Measurements from ENCODE around the gene NPAS3. TPM values are rescaled to one million over a fixed set of nuclear protein-coding genes. Genes with fewer than 3 reads are reported as not detected.

Gene NPAS3
- total RNA-seq, 1 donor from 2014 or later, result 0.95 TPM

DNA sequence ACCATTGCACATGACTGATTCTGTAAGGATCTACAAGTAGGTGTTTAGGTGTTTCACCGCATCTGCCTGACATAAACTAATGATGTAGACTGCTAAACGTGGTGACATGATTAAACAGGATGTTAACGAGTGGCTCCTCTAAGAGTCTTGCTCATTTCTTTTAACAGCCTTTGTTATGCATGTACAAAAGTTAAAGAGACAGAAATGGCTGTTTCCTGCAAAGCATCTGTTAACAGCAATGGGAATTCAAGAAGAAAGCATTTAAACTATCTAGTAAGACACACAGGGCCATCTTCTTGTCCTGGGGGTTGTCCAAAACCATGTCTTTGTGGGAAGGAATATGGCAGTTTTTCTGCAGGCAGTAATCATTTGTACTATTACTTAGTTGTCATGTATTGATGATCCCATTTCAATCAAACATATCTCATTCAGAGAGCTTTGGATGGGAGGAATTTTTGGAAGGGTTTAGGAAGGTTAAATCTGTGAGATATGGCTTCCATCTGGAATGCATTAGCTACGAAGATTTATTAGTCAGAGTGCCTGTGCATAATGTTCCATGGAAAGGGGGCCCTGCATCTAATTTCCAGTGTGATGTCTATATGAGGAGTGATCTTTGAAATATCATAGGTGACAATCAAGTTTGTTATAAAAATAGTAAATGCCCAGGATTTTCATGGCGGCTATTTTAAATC is 517.1 kb downstream of the NPAS3 start:
- no peak for ATAC-seq
- no peaks in the 10 kb centered on the region for H3K27me3 ChIP-seq (ENCODE audit: low read depth)
- no peak for DNase-seq

GRCh38 chr14:33457021-33457420 is 518.3 kb downstream of the NPAS3 start:
- H3K36me3 ChIP-seq, result no peaks in the 10 kb centered on the region
- no peaks in the 10 kb centered on the region for H3K27me3 ChIP-seq (ENCODE audit: low read depth)
- no peaks in the 10 kb centered on the region for H3K4me1 ChIP-seq
- no peak for ATAC-seq
- no peaks in the 10 kb centered on the region for H3K9me3 ChIP-seq
- intact Hi-C loops (cut with DNase I), result no loop called here
- TF ChIP-seq CTCF (IDR thresholded peaks at IDR 0.05), result no peak
- no peak overlapping the region for H3K4me3 ChIP-seq
- no peak for DNase-seq
- no peak overlapping the region for H3K27ac ChIP-seq

More for the DNA sequence above, 517.1 kb downstream of the NPAS3 start:
- TF ChIP-seq CTCF (IDR thresholded peaks at IDR 0.05), result no peak
- Histone ChIP-seq H3K27ac (no peak overlapping the region), H3K9me3 (no peaks in the 10 kb centered on the region), H3K4me3 (no peak overlapping the region), H3K36me3 (no peaks in the 10 kb centered on the region), H3K4me1 (no peaks in the 10 kb centered on the region)
- intact Hi-C loops (cut with DNase I), result no loop called here

- Histone ChIP-seq H3K27me3 (ENCODE audit: low read depth) (no peaks in the 10 kb centered on the region), H3K9me3 (no peaks in the 10 kb centered on the region), H3K36me3 (no peaks in the 10 kb centered on the region), H3K4me1 (no peaks in the 10 kb centered on the region), H3K27ac (no peak overlapping the region), H3K4me3 (no peak overlapping the region)
- TF ChIP-seq CTCF (IDR thresholded peaks at IDR 0.05), result no peak
- intact Hi-C loops (cut with DNase I), result no loop called here
- ATAC-seq, result no peak
- DNase-seq, result no peak
Measured at GRCh38 chr14:33457617-33458016, 518.9 kb downstream of the NPAS3 start.

- no peak for TF ChIP-seq CTCF (IDR thresholded peaks at IDR 0.05)
- intact Hi-C loops (cut with DNase I), result no loop called here
- Histone ChIP-seq H3K27ac (no peak overlapping the region), H3K9me3 (no peaks in the 10 kb centered on the region), H3K36me3 (no peaks in the 10 kb centered on the region), H3K4me3 (no peak overlapping the region), H3K27me3 (ENCODE audit: low read depth) (no peaks in the 10 kb centered on the region), H3K4me1 (no peaks in the 10 kb centered on the region)
- no peak for ATAC-seq
- DNase-seq, result no peak
Measured at GRCh38 chr14:33460164-33460563, 521.5 kb downstream of the NPAS3 start.

DNA sequence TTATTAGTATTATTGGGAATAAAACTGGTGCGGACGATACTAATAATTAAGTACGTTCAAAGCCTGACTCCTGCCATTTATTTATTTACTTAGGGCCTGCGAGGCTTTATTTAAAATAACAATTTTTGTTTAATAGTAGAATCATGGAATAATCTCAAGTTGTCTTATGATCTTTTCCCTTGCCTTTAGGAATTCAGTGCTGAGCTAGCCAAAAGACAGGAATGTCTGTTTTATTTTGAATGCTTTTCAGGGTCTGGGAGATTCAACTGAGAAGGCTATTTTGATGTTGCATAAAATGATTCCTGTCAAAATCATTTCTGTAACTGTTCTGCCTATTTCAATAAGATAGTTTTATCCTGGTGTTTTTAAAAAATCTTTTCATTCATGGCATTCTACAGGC is 522.4 kb downstream of the NPAS3 start:
- H3K36me3 ChIP-seq, result no peaks in the 10 kb centered on the region
- intact Hi-C loops (cut with DNase I), result no loop called here
- H3K4me1 ChIP-seq, result no peaks in the 10 kb centered on the region
- ATAC-seq (no peak), DNase-seq (no peak)
- H3K4me3 ChIP-seq, result no peak overlapping the region
- H3K27ac ChIP-seq, result no peak overlapping the region
- H3K27me3 ChIP-seq (ENCODE audit: low read depth), result no peaks in the 10 kb centered on the region
- no peak for TF ChIP-seq CTCF (IDR thresholded peaks at IDR 0.05)
- no peaks in the 10 kb centered on the region for H3K9me3 ChIP-seq
